ENCODE results near the gene TBCD.

- TF ChIP-seq CTCF (IDR thresholded peaks at IDR 0.05; ENCODE audit: low read depth, low read length) (no peak), EZH2phosphoT487 (IDR thresholded peaks at IDR 0.05; ENCODE audit: low read depth) (no peak)
Measured at GRCh38 chr17:82713071-82713723, 38.7 kb upstream of the TBCD start.

Measured in OCI-LY3 (cell line).